ENCODE results near the gene ZNF280D. TPM values are rescaled to one million over a fixed set of nuclear protein-coding genes. Genes with fewer than 3 reads are reported as not detected.

ZNF280D gene
- total and polyA plus RNA-seq, 2 of the 4 experiments (the other 2 are of a cell fraction), result 8.3 to 21.0 TPM

- Histone ChIP-seq H4K8ac (ENCODE audit: low read depth in 2 of 2, low read length in 2 of 2) (no peak overlapping the region), H2BK15ac (ENCODE audit: low read depth, low read length) (no peak overlapping the region), H3K14ac (replicated peaks; ENCODE audit: low read depth, low read length) (no peak overlapping the region), H3K79me1 (ENCODE audit: low read depth in 1 of 2, low read length in 2 of 2) (peaks cover 26 to 73% of the 10 kb centered on the region in 2 experiments), H3K36me3 (ENCODE audit: control insufficient read depth, insufficient read depth, low read length) (peaks cover 3% of the 10 kb centered on the region; the same call in 1 of the 2 replicates), H3K4ac (ENCODE audit: low read depth, low read length) (no peak overlapping the region), H3K9me3 (ENCODE audit: control insufficient read depth, insufficient read depth, low read length) (no peaks in the 10 kb centered on the region), H3K4me2 (ENCODE audit: low read depth, low read length) (no peak overlapping the region), H2AK5ac (ENCODE audit: low read depth, low read length) (no peak overlapping the region), H4K91ac (ENCODE audit: insufficient read depth, low read depth, low read length) (no peak overlapping the region), H3K4me3 (ENCODE audit: insufficient read depth, low read depth, low read length) (no peak overlapping the region), H2AFZ (replicated peaks; ENCODE audit: low read length, poor library complexity) (no peak overlapping the region), H3K23ac (ENCODE audit: low read depth, low read length) (no peak overlapping the region), H4K20me1 (ENCODE audit: insufficient read depth, low read length) (peaks cover 26% of the 10 kb centered on the region; the same call in 1 of the 2 replicates), H3K9ac (ENCODE audit: low read depth, low read length) (no peak overlapping the region), H2BK120ac (ENCODE audit: low read depth, low read length) (no peak overlapping the region), H2AK9ac (replicated peaks; ENCODE audit: low read depth, low read length, poor library complexity) (no peak overlapping the region), H2BK5ac (ENCODE audit: low read depth, low read length, poor library complexity, severe bottlenecking) (no peak overlapping the region), H3K18ac (ENCODE audit: low read depth, low read length) (no peak overlapping the region), H4K5ac (ENCODE audit: low read depth, low read length) (no peak overlapping the region), H3K9me1 (ENCODE audit: insufficient read depth, low read length) (no peaks in the 10 kb centered on the region), H2BK20ac (ENCODE audit: low read depth, low read length) (no peak overlapping the region), H3K27ac (ENCODE audit: insufficient read depth, low read length) (no peak overlapping the region), H3K4me1 (ENCODE audit: control insufficient read depth, insufficient read depth, low read length) (no peaks in the 10 kb centered on the region), H3K56ac (ENCODE audit: extremely low read depth, insufficient read depth, low read length) (no peak overlapping the region), H3K27me3 (ENCODE audit: control insufficient read depth, insufficient read depth, low read length) (no peaks in the 10 kb centered on the region)
- intact Hi-C loops (cut with micrococcal nuclease) (no loop called here), dilution Hi-C loops (cut with HindIII; ENCODE audit: low sequenced_read_pairs, unreplicated experiment) (no loop called here), in situ Hi-C loops (cut with MboI; ENCODE audit: low sequenced_read_pairs) (no loop called here)
- ATAC-seq (ENCODE audit: low read depth) (no peak), DNase-seq (no peak)
- no TSS peak for BruUV-seq (replicated peaks)
- CTCF ChIA-PET, result no interaction called here
- POLR2A ChIA-PET (ENCODE audit: unreplicated experiment), result interaction anchor here (0.6 kb wide), 1 partner anchor 80 kb away, joined by 5 read pairs; no protein-coding TSS in a partner anchor
- no CpG with 5 or more reads among the region's 3 CpGs for WGBS, 2 experiments (ENCODE audit: extremely low coverage in 2 of 2, insufficient read length in 1 of 2)
- TF ChIP-seq RCOR1 (IDR thresholded peaks at IDR 0.05; ENCODE audit: insufficient replicate concordance, low read length) (no peak), MAFK (IDR thresholded peaks at IDR 0.05; ENCODE audit: low read depth, low read length) (no peak), BHLHE40 (IDR thresholded peaks at IDR 0.05; ENCODE audit: low read depth, low read length) (no peak), FOS (IDR thresholded peaks at IDR 0.05; ENCODE audit: low read depth, low read length) (no peak), NFE2L2 (IDR thresholded peaks at IDR 0.05; ENCODE audit: low read depth, low read length) (no peak), MXI1 (IDR thresholded peaks at IDR 0.05; ENCODE audit: borderline replicate concordance, low read depth, low read length) (no peak), SMC3 (IDR thresholded peaks at IDR 0.05; ENCODE audit: low read depth, low read length) (no peak), POLR2A (IDR thresholded peaks at IDR 0.05; ENCODE audit: low read depth, low read length) (no peak), MAZ (IDR thresholded peaks at IDR 0.05; ENCODE audit: borderline replicate concordance, low read depth, low read length) (no peak), ELK1 (IDR thresholded peaks at IDR 0.05; ENCODE audit: borderline replicate concordance, low read depth, low read length) (no peak), RFX5 (IDR thresholded peaks at IDR 0.05; ENCODE audit: low read depth, low read length) (no peak), RAD21 (IDR thresholded peaks at IDR 0.05; ENCODE audit: low read length) (no peak), CHD1 (IDR thresholded peaks at IDR 0.05; ENCODE audit: low read depth, low read length) (no peak), CTCF (conservative IDR thresholded peaks at IDR 0.05; ENCODE audit: low read depth, low read length) (no peak), CEBPB (IDR thresholded peaks at IDR 0.05; ENCODE audit: low read depth, low read length) (no peak)
Observed at GRCh38 chr15:56719774-56720555, 13.3 kb downstream of the ZNF280D start.
